ELF-1 (cell line): ENCODE data around the gene ATP9A.
"Not testable (repeated sequence)": the region's sequence is repeated elsewhere in the genome, so short reads cannot be mapped to it uniquely, and the experiment has no call there.

ENCODE experiments used
- DNase-seq: peaks from one replicate; pipeline ENCODE4 v3.0.0-alpha.2; 2016; ENCODE audit warnings: low read depth, low spot score

The ATP9A gene

GRCh38 chr20:51756653-51757052, 11.5 kb downstream of the ATP9A start:
- DNase-seq, result no peak

GRCh38 chr20:51753220-51753619, 15.0 kb downstream of the ATP9A start:
- DNase-seq, result not testable (repeated sequence)

GRCh38 chr20:51752343-51752951, 15.7 kb downstream of the ATP9A start:
- DNase-seq, result no peak

DNA sequence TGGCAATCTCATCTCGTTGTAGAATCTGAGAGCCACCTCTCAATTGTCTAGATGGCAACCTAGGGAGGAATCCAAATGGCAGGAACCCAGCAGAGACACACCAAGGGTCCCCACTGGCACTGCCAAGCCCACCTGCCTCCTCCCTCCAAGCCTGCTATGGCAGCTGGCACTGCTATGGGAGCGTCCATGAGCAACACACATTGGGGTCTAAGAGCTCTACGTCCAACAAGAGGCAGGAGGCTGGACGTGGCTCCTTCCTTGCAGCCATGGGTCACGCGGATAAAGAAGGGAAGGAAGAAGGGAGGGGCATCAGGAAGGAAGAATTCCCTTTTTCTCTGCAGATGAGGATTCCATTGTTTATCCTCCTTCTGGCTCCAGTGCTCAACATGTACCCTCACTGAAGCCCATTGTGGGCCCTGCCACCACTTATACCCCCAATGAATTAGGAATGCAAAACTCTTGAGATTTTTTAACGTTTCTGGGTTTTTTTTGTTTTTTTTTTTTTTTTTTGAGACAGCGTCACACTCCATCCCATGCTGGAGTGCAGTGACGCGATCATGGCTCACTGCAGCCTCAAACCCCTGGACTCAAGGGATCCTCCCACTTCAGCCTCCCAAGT, 17.3 kb downstream of the ATP9A start:
- DNase-seq, result no peak

DNA sequence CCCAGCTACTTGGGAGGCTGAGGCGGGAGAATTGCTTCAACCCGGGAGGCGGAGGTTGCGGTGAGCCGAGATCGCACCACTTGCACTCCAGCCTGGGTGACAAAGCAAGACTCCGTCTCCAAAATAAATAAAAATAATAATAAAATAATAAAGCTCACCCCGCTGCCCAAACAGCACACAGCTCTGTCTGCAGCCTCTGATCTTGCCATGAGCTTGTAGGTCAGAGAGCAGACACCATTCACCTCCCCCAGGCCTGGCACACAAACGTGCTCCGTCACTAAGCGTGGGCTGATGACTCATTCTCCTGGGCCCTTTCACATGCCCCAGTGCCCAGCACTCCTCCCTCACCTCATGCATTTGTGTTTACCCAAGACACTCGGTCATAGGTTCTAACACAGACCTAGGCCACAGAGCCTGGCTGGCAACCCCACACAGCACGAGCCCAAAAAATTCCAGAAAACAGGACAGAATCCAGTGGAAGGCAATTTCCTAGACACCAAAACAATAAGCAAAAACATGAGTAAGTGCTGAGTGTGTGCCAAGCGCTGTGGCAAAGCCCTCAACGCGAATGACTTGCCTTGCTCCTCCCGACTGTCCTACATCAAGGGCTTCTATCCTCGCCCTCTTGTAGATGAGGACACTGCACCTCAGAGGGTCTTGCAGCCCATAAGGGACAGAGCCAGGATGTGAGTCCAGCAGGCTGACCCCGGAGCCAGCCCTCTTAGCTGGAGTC, 18.0 kb downstream of the ATP9A start:
- DNase-seq, result no peak

DNA sequence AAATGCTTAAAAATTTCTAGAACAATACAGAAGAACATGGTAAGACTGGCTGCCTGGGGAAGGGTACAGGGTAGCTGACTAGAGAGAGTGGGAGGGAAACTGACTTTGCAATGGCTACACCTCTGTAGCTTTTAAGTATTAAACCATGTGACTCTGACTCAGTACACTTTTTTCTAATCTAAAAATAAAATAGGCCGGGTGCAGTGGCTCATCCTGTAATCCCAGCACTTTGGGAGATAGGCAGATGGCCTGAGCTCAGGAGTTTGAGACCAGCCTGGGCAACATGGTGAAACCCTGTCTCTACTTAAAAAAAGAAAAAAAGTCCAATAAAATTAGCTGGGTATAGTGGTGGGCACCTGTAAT, 18.5 kb downstream of the ATP9A start:
- DNase-seq, result no peak

DNA sequence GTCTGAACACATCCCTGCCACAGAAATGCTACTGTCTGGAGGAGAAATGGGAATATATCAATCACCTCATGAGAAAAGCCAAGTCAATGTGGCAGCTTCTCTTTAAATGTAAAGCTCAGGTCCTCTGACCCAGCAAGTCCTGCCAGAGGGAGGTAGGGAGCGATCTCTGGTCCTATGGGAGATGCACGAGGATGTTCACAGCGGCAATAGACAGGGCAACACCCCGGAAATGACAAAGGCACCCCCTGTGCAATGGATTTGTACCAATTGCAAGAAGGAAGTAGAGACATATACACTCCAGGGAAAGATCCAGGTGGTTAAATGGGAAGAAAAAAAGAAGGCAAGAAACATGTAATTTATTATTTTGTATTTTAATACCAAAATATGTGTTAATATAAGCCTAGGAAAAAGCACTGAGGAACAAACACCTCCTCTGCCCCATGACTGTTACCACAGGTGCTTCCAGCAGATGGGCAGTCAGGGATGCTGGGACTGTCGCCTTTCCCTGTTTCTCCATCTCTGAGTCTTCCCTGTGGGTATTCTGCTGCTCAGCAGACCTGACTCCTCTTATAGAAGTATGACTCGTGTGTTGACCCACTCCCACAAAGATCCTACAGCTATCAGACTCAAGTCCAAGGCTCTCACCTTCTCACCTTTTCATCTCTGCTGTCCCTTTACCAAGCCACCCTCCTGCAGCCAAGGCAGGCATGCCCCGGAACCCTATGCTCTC, 20.8 kb downstream of the ATP9A start:
- no peak for DNase-seq

DNA sequence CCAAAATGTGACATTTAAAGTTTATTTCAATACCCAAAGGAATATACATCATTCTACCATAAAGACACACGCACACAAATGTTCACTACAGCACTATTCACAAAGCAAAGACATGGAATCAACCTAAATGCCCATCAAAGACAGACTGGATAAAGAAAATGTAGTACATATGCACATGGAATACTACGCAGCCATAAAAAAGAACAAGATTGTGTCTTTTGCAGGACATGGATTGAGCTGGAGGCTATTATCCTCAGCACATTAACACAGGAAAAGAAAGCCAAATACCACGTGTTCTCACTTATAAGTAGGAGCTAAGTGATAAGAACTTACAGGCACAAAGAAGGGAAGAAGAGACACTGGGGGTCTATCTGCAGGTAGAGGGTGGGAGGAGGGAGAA, 22.4 kb downstream of the ATP9A start:
- DNase-seq, result no peak

DNA sequence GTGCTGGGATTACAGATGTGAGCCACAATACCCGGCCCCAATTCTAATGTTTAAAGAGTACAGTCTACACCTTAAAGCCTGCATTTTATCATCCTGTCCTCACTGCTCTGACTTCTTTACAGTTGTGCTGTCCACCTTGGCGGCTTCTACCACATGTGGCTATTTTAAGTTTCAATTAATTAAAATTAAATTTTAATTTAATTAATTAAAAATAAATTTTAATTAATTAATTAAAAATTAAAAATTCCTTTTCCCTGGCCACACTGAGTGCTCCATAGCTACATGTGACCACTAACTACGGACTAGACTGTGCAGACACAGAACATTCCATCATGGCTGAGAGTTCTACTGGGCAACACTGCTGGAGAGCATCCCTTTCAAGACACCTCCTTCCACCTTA, 27.4 kb downstream of the ATP9A start:
- DNase-seq, result no peak

- not testable (repeated sequence) for DNase-seq
Observed at GRCh38 chr20:51740308-51740707, 27.9 kb downstream of the ATP9A start.

GRCh38 chr20:51739722-51740249, 28.4 kb downstream of the ATP9A start:
- no peak for DNase-seq

- DNase-seq, result no peak
Observed at GRCh38 chr20:51738877-51739447, 29.2 kb downstream of the ATP9A start.

GRCh38 chr20:51738261-51738660, 29.9 kb downstream of the ATP9A start:
- not testable (repeated sequence) for DNase-seq

DNA sequence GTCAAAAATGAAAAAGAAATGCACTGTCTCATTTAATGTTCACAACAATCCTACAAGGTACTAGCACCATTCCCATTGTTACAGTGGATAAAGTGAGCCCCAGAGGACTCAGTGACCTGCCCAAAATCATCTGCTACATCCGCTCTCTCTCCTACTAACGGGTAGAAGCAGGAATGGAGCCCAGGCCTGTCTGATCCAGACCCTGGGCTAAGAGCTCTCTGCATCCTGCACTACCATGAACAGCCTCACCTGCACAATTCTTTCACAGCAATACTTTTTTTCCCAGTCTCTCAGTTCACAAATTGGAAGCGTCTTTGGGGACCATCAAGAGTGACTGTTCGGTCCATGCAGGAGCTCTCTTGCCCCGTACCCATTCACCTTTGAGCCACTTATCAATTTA, 31.2 kb downstream of the ATP9A start:
- no peak for DNase-seq

DNA sequence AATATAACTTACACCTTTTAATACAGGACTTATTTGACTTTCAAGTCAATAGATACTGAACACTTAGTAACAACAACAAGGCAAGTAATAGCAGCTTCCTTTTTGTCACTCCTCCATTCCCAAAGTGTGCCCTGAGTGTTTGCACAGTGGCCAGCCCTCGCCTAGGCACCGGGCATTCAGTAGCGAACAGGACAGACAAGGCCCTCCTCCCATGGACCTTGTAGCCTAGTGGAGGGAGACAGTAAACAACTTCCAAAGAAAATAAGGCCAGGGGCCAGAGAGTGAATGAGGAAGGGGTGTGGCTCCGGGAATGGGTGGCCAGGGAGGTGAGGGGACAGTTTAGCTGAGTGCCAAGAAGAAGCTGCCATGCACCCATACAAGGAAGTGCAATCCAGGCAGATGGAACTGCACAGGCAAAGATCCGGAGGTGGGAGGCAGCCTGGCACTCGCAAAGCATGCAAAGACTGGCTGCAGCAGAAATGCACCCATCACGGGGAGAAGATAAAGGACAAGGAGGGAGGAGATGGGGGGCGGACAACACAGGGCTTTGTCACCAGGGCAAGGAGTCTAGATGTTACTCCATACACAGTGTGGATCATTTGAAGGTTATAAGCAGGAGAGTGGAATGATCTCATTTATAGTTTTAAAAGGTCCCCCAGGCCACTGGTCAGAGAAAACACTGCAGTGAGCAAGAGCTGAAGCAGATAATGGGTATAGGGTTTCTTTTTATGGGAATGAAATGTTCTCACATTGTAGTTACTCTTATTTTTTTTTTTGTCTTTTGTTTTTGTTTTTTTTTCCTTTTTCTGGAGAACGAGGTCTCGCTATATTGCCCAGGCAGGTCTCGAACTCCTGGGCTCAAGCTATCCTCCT, 32.2 kb downstream of the ATP9A start:
- DNase-seq, result no peak

DNA sequence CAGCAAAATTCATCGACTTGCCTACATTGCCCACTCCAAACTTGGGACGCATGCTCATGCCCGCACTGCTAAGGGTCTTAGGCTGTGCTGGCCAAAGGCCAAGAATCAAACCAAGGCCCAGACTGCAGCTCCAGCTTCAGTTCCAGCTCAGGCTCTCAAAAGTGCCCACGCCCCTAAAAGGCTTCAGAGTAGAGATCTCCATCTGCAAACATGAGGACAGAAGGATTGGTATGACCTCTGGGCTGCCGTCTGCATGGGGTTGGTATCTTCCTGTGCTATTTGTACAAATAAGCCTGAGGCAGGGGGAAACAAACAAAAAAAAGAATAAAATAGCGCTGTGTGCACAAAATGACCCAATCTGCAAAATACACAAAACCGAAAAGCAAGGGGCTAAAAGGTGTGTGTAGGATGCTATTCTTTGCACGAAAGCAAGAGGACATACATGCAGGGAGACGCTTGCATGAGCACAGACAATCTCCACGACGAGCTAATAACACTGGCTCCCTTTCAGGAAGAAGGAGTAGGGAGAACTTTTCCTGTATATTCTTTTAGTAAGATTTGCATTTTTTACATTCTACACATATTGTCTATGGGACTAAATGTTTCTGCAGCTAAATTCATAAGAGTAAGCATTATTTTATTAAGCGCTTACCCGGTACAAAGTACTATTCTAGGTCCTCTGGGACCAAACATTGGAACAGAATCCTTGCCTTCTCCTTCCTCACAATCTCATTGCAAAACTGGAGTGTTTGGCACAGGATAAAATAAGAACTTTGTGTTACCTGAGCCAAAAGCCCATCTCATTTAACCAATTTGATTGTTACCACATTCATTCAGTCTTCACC, 33.1 kb downstream of the ATP9A start:
- DNase-seq, result no peak

GRCh38 chr20:51733070-51733469, 35.1 kb downstream of the ATP9A start:
- DNase-seq, result no peak

DNA sequence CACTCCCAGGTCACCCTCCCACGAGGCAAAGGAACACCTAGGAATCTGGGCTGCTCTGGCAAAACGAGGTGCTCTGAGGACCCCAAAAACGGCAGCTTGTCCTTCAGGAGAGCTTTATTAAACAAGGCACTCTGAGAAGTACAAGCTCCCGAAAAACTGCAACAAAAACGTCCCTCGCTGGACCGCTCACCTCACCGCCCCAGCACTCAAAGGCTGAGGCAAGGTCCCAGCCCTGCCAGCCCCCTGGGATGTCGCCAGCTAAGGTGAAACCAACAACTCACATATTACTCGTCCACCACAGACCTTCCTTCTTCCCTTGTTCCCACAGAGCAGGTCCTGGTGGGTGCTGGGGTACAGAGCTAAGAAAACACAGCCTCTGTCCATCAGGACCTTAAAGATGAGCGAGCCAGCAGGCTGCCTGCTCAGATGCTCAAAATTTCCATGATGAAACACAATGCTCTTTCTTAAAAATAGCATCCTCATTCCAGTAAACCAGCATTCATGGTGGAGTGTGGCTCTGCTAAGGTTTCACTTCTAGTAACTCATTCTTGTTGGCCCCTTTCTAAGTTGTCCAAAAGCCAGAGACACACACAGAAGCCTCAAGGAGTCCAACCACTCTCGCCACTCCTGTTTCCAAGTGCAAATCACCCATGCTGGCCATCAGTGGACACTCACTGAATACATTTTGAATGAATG, 35.9 kb downstream of the ATP9A start:
- no peak for DNase-seq

GRCh38 chr20:51731731-51732095, 36.5 kb downstream of the ATP9A start:
- no peak for DNase-seq
